HEK293 (cell line): ENCODE data around the gene AKNA.

Source experiments
- CTCF ChIA-PET: fragments of 350-600 bp; formaldehyde crosslinking; extraction: SDS; loops from one replicate; lab custom pipeline; 2021; ENCODE audit warnings: antibody characterized with exemption; lab: Yijun Ruan, JAX
- POLR2A ChIA-PET: fragments of 300-600 bp; formaldehyde crosslinking; extraction: SDS; loops from one replicate; lab custom pipeline; 2020; ENCODE audit warnings: antibody characterized with exemption, inconsistent platforms; lab: Yijun Ruan, JAX
- H3K27ac ChIP-seq: fragments of 200-500 bp; sonication (Bioruptor generic); 2 replicates; pipeline ENCODE4 v1.5.1; 2014; ENCODE audit warnings: low read depth, low read length, control low read depth, inconsistent platforms; ENCODE audit errors: extremely low read depth
- H3K36me3 ChIP-seq, 2 experiments: fragments of 200-500 bp in 1 of 2; sonication (Bioruptor generic) in 1 of 2; 1 replicate in 1 of 2; 2 replicates in 1 of 2; pipeline ENCODE4 v1.5.1; 2014 to 2017; ENCODE audit warnings: inconsistent platforms in 2 of 2, low read length in 2 of 2; ENCODE audit not compliant: control insufficient read depth in 2 of 2, insufficient read depth in 1 of 2
- H3K4me1 ChIP-seq: fragments of 200-500 bp; sonication (Bioruptor generic); 2 replicates; pipeline ENCODE4 v1.5.1; 2014; ENCODE audit warnings: mild to moderate bottlenecking, low read length, inconsistent platforms; ENCODE audit not compliant: control insufficient read depth, insufficient read depth
- H3K4me3 ChIP-seq: 2 replicates; pipeline ENCODE4 v1.5.1; 2011; ENCODE audit warnings: low read depth, mild to moderate bottlenecking, control low read depth, low read length, moderate library complexity
- H3K9me3 ChIP-seq: fragments of 200-500 bp; sonication (Bioruptor generic); 2 replicates; pipeline ENCODE4 v1.5.1; 2014; ENCODE audit warnings: low read depth, low read length, inconsistent platforms; ENCODE audit not compliant: control insufficient read depth, insufficient read depth
- FEZF1 ChIP-seq: fragments of 450-650 bp; formaldehyde crosslinking; IDR thresholded peaks from 2 replicates; pipeline ENCODE4 v1.5.1; 2016; ENCODE audit warnings: missing biosample characterization, missing genetic modification characterization
- IKZF3 ChIP-seq: fragments of 450-650 bp; IDR thresholded peaks from 2 replicates; pipeline ENCODE4 v1.5.0; 2018; ENCODE audit warnings: missing biosample characterization, mild to moderate bottlenecking, missing genetic modification characterization, moderate library complexity
- KLF8 ChIP-seq: fragments of 450-650 bp; formaldehyde crosslinking; IDR thresholded peaks from 2 replicates; pipeline ENCODE4 v1.5.1; 2016; ENCODE audit warnings: missing biosample characterization, missing genetic modification characterization
- ZEB2 ChIP-seq: fragments of 450-650 bp; formaldehyde crosslinking; IDR thresholded peaks from 2 replicates; pipeline ENCODE4 v1.5.1; 2016; ENCODE audit warnings: missing biosample characterization, missing genetic modification characterization
- ZNF169 ChIP-seq: fragments of 450-650 bp; formaldehyde crosslinking; IDR thresholded peaks from 2 replicates; pipeline ENCODE4 v1.5.1; 2016; ENCODE audit warnings: missing biosample characterization, missing genetic modification characterization
- ZNF184 ChIP-seq: fragments of 450-650 bp; IDR thresholded peaks from 2 replicates; pipeline ENCODE4 v1.5.1; 2018; ENCODE audit warnings: missing biosample characterization, mild to moderate bottlenecking, missing genetic modification characterization
- ZNF404 ChIP-seq: fragments of 450-650 bp; formaldehyde crosslinking; IDR thresholded peaks from 2 replicates; pipeline ENCODE4 v1.5.1; 2017; ENCODE audit warnings: missing biosample characterization, missing genetic modification characterization
- ZNF423 ChIP-seq: fragments of 450-650 bp; formaldehyde crosslinking; IDR thresholded peaks from 2 replicates; pipeline ENCODE4 v1.5.1; 2016; ENCODE audit warnings: missing biosample characterization, missing genetic modification characterization
- ZNF426 ChIP-seq: fragments of 450-650 bp; formaldehyde crosslinking; IDR thresholded peaks from 2 replicates; pipeline ENCODE4 v1.5.1; 2017; ENCODE audit warnings: missing biosample characterization, missing genetic modification characterization, mild to moderate bottlenecking, inconsistent platforms, moderate library complexity
- ZNF510 ChIP-seq: fragments of 450-650 bp; formaldehyde crosslinking; IDR thresholded peaks from 2 replicates; pipeline ENCODE4 v1.5.1; 2018; ENCODE audit warnings: mild to moderate bottlenecking, missing genetic modification characterization, missing biosample characterization; ENCODE audit not compliant: insufficient replicate concordance
- ZNF560 ChIP-seq: fragments of 450-650 bp; formaldehyde crosslinking; IDR thresholded peaks from 2 replicates; pipeline ENCODE4 v1.5.1; 2017; ENCODE audit warnings: missing biosample characterization, missing genetic modification characterization, borderline replicate concordance
- ZNF621 ChIP-seq: fragments of 450-650 bp; formaldehyde crosslinking; IDR thresholded peaks from 2 replicates; pipeline ENCODE4 v1.5.1; 2017; ENCODE audit warnings: missing biosample characterization, missing genetic modification characterization
- ZNF701 ChIP-seq: fragments of 450-650 bp; formaldehyde crosslinking; IDR thresholded peaks from 2 replicates; pipeline ENCODE4 v1.5.1; 2016; ENCODE audit warnings: missing biosample characterization, missing genetic modification characterization
- TF ChIP-seq, protein P1 (sequence below): fragments of 450-650 bp; IDR thresholded peaks from 2 replicates; pipeline ENCODE4 v1.5.1; 2018; ENCODE audit warnings: missing biosample characterization, mild to moderate bottlenecking, missing genetic modification characterization
- TF ChIP-seq, protein P2 (sequence below): fragments of 450-650 bp; formaldehyde crosslinking; IDR thresholded peaks from 2 replicates; pipeline ENCODE4 v1.5.1; 2016; ENCODE audit warnings: missing biosample characterization, missing genetic modification characterization
- TF ChIP-seq, protein P3 (sequence below): fragments of 450-650 bp; formaldehyde crosslinking; IDR thresholded peaks from 2 replicates; pipeline ENCODE4 v1.5.0; 2017; ENCODE audit warnings: missing biosample characterization, missing genetic modification characterization, borderline replicate concordance
- TF ChIP-seq, protein P4 (sequence below): fragments of 450-650 bp; formaldehyde crosslinking; IDR thresholded peaks from 2 replicates; pipeline ENCODE4 v1.5.1; 2016; ENCODE audit warnings: missing biosample characterization, missing genetic modification characterization
- TF ChIP-seq, protein P5 (sequence below): fragments of 450-650 bp; formaldehyde crosslinking; IDR thresholded peaks from 2 replicates; pipeline ENCODE4 v1.5.1; 2017; ENCODE audit warnings: missing biosample characterization, missing genetic modification characterization
- TF ChIP-seq, protein P6 (sequence below): fragments of 450-650 bp; formaldehyde crosslinking; conservative IDR thresholded peaks from 2 replicates; pipeline ENCODE4 v1.5.1; 2016; ENCODE audit warnings: low read depth, missing biosample characterization, missing genetic modification characterization

Gene AKNA

DNA sequence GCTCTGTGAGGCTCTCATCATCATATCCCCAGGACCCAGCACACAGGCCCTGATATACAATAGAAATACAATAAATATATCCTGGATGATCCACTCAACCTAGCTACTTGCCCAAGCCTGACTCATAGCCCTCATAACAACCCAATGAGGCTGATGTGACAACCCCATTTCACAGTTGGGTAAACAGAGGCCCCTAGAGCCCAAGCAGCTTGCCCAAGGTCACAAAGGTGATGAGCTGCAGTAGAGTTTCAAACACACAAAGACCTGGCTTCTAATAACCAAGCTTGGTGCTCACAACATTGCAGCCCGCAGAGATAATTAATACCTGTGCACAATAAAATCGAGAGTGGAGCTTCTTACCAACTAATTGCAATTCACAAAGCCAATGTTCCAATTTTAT lies 3.2 kb upstream of the AKNA start (continued):
- TF ChIP-seq, protein P1, sequence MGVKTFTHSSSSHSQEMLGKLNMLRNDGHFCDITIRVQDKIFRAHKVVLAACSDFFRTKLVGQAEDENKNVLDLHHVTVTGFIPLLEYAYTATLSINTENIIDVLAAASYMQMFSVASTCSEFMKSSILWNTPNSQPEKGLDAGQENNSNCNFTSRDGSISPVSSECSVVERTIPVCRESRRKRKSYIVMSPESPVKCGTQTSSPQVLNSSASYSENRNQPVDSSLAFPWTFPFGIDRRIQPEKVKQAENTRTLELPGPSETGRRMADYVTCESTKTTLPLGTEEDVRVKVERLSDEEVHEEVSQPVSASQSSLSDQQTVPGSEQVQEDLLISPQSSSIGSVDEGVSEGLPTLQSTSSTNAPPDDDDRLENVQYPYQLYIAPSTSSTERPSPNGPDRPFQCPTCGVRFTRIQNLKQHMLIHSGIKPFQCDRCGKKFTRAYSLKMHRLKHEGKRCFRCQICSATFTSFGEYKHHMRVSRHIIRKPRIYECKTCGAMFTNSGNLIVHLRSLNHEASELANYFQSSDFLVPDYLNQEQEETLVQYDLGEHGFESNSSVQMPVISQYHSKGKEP (tag by site-specific recombination): no peak
- no peak for TF ChIP-seq ZNF169
- TF ChIP-seq, protein P2, sequence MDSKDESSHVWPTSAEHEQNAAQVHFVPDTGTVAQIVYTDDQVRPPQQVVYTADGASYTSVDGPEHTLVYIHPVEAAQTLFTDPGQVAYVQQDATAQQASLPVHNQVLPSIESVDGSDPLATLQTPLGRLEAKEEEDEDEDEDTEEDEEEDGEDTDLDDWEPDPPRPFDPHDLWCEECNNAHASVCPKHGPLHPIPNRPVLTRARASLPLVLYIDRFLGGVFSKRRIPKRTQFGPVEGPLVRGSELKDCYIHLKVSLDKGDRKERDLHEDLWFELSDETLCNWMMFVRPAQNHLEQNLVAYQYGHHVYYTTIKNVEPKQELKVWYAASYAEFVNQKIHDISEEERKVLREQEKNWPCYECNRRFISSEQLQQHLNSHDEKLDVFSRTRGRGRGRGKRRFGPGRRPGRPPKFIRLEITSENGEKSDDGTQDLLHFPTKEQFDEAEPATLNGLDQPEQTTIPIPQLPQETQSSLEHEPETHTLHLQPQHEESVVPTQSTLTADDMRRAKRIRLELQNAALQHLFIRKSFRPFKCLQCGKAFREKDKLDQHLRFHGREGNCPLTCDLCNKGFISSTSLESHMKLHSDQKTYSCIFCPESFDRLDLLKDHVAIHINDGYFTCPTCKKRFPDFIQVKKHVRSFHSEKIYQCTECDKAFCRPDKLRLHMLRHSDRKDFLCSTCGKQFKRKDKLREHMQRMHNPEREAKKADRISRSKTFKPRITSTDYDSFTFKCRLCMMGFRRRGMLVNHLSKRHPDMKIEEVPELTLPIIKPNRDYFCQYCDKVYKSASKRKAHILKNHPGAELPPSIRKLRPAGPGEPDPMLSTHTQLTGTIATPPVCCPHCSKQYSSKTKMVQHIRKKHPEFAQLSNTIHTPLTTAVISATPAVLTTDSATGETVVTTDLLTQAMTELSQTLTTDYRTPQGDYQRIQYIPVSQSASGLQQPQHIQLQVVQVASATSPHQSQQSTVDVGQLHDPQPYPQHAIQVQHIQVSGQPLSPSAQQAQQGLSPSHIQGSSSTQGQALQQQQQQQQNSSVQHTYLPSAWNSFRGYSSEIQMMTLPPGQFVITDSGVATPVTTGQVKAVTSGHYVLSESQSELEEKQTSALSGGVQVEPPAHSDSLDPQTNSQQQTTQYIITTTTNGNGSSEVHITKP (tag by site-specific recombination): no peak
- no peak for TF ChIP-seq FEZF1 (tag by site-specific recombination)
- TF ChIP-seq ZNF510 (tag by site-specific recombination): no peak
- no peak for TF ChIP-seq ZNF560 (tag by site-specific recombination)
- no peak for TF ChIP-seq ZEB2 (tag by site-specific recombination)

DNA sequence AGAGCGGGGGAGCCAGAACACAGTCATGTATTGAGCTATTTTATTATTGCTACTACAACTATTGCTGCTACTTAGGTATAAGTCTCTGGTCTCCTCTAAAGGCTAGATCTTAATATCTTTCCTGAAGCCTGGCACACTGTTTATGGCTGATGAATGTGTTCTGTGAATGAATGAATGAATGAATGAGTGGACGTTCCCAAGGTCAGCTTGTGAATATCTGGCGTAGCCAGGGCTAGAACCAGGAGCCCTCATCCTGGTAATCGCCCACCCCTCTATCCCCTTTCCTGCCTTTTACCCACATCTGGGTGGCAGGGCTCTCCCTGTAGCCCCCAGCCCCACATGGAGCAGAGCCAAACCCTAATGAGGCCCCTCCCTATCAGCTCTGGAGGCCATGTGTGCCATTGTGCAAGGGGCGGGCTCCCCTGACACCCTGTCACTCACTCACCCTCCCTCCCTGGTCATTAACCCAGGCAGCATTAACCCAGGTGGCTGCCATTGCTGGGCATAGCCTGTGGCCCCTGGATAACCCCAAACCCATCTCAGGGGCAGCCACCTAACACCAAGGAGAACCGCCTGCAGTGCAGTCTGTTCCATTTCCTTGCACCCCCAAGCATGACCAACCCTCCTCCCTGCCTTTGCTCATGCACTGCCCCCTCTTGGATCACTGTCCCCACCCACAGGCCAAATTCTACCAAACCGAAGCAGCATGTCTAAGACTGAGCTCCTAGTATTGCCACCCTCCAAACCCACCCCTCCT lies 2.0 kb upstream of the AKNA start:
- H3K9me3 ChIP-seq: no peaks in the 10 kb centered on the region
- H3K27ac ChIP-seq: no peak overlapping the region
- CTCF ChIA-PET: interaction anchor here (0.9 kb wide), 1 partner anchor 16 kb away, joined by 3 read pairs; no protein-coding TSS in a partner anchor
- POLR2A ChIA-PET: interaction anchor here (0.8 kb wide), 1 partner anchor 23 kb away, joined by 3 read pairs; no protein-coding TSS in a partner anchor
- no peaks in the 10 kb centered on the region for H3K4me1 ChIP-seq
- H3K36me3 ChIP-seq: no peaks in the 10 kb centered on the region
- H3K4me3 ChIP-seq: no peak overlapping the region
- TF ChIP-seq ZNF184 (no peak), ZNF404 (no peak), ZNF621 (tag by site-specific recombination) (no peak), IKZF3 (no peak), ZNF426 (tag by site-specific recombination) (no peak), KLF8 (tag by site-specific recombination) (no peak), ZNF423 (tag by site-specific recombination) (no peak), ZNF701 (no peak)
- TF ChIP-seq, protein P3, sequence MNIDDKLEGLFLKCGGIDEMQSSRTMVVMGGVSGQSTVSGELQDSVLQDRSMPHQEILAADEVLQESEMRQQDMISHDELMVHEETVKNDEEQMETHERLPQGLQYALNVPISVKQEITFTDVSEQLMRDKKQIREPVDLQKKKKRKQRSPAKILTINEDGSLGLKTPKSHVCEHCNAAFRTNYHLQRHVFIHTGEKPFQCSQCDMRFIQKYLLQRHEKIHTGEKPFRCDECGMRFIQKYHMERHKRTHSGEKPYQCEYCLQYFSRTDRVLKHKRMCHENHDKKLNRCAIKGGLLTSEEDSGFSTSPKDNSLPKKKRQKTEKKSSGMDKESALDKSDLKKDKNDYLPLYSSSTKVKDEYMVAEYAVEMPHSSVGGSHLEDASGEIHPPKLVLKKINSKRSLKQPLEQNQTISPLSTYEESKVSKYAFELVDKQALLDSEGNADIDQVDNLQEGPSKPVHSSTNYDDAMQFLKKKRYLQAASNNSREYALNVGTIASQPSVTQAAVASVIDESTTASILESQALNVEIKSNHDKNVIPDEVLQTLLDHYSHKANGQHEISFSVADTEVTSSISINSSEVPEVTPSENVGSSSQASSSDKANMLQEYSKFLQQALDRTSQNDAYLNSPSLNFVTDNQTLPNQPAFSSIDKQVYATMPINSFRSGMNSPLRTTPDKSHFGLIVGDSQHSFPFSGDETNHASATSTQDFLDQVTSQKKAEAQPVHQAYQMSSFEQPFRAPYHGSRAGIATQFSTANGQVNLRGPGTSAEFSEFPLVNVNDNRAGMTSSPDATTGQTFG (tag by site-specific recombination): no peak
- TF ChIP-seq, protein P4, sequence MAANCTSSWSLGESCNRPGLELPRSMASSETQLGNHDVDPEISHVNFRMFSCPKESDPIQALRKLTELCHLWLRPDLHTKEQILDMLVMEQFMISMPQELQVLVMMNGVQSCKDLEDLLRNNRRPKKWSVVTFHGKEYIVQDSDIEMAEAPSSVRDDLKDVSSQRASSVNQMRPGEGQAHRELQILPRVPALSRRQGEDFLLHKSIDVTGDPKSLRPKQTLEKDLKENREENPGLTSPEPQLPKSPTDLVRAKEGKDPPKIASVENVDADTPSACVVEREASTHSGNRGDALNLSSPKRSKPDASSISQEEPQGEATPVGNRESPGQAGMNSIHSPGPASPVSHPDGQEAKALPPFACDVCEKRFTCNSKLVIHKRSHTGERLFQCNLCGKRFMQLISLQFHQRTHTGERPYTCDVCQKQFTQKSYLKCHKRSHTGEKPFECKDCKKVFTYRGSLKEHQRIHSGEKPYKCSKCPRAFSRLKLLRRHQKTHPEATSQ (tag by site-specific recombination): no peak
- TF ChIP-seq, protein P5, sequence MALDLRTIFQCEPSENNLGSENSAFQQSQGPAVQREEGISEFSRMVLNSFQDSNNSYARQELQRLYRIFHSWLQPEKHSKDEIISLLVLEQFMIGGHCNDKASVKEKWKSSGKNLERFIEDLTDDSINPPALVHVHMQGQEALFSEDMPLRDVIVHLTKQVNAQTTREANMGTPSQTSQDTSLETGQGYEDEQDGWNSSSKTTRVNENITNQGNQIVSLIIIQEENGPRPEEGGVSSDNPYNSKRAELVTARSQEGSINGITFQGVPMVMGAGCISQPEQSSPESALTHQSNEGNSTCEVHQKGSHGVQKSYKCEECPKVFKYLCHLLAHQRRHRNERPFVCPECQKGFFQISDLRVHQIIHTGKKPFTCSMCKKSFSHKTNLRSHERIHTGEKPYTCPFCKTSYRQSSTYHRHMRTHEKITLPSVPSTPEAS: no peak
- TF ChIP-seq, protein P6, sequence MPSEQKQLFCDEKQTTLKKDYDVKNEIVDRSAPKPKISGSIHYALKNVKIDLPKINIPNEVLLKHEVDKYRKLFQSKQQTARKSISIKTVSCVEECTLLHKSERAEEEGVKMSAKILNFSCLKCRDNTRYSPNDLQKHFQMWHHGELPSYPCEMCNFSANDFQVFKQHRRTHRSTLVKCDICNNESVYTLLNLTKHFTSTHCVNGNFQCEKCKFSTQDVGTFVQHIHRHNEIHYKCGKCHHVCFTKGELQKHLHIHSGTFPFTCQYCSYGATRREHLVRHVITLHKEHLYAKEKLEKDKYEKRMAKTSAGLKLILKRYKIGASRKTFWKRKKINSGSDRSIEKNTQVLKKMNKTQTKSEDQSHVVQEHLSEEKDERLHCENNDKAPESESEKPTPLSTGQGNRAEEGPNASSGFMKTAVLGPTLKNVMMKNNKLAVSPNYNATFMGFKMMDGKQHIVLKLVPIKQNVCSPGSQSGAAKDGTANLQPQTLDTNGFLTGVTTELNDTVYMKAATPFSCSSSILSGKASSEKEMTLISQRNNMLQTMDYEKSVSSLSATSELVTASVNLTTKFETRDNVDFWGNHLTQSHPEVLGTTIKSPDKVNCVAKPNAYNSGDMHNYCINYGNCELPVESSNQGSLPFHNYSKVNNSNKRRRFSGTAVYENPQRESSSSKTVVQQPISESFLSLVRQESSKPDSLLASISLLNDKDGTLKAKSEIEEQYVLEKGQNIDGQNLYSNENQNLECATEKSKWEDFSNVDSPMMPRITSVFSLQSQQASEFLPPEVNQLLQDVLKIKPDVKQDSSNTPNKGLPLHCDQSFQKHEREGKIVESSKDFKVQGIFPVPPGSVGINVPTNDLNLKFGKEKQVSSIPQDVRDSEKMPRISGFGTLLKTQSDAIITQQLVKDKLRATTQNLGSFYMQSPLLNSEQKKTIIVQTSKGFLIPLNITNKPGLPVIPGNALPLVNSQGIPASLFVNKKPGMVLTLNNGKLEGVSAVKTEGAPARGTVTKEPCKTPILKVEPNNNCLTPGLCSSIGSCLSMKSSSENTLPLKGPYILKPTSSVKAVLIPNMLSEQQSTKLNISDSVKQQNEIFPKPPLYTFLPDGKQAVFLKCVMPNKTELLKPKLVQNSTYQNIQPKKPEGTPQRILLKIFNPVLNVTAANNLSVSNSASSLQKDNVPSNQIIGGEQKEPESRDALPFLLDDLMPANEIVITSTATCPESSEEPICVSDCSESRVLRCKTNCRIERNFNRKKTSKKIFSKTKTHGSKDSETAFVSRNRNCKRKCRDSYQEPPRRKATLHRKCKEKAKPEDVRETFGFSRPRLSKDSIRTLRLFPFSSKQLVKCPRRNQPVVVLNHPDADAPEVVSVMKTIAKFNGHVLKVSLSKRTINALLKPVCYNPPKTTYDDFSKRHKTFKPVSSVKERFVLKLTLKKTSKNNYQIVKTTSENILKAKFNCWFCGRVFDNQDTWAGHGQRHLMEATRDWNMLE (tag by site-specific recombination): no peak
